Neuronal stem cell (in vitro differentiated cells): ENCODE data around the gene KRTAP10-2.

Experiments used
- DNase-seq: peaks from one replicate; pipeline ENCODE4 v3.0.0-alpha.2; 2013; ENCODE audit warnings: low spot score
- H2AFZ ChIP-seq: one replicate; pipeline ENCODE4 v1.6.1; 2013; ENCODE audit warnings: mild to moderate bottlenecking, low read length, inconsistent platforms
- H2AK5ac ChIP-seq: 2 replicates; pipeline ENCODE4 v1.6.1; 2013; ENCODE audit warnings: low read depth, mild to moderate bottlenecking, inconsistent platforms, low read length, moderate library complexity, mixed read lengths
- H2BK120ac ChIP-seq: 2 replicates; pipeline ENCODE4 v1.6.1; 2013; ENCODE audit warnings: low read depth, mild to moderate bottlenecking, inconsistent platforms, low read length, moderate library complexity, mixed read lengths
- H2BK12ac ChIP-seq: one replicate; pipeline ENCODE4 v1.6.1; 2013; ENCODE audit warnings: low read length, inconsistent platforms
- H2BK15ac ChIP-seq: 2 replicates; pipeline ENCODE4 v1.6.1; 2013; ENCODE audit warnings: mild to moderate bottlenecking, low read length, inconsistent platforms, mixed read lengths
- H2BK5ac ChIP-seq: one replicate; pipeline ENCODE4 v1.6.1; 2013; ENCODE audit warnings: inconsistent platforms, mild to moderate bottlenecking, low read length, moderate library complexity
- H3K14ac ChIP-seq: one replicate; pipeline ENCODE4 v1.6.1; 2013; ENCODE audit warnings: low read length, inconsistent platforms
- H3K18ac ChIP-seq: 2 replicates; pipeline ENCODE4 v1.6.1; 2013; ENCODE audit warnings: low read length, inconsistent platforms
- H3K23ac ChIP-seq: 2 replicates; pipeline ENCODE4 v1.6.1; 2013; ENCODE audit warnings: low read depth, mild to moderate bottlenecking, mixed read lengths, low read length, inconsistent platforms; ENCODE audit not compliant: poor library complexity
- H3K27ac ChIP-seq: replicated peaks from 3 replicates; pipeline ENCODE4 v1.5.1; 2013; ENCODE audit warnings: low read length, inconsistent platforms
- H3K27me3 ChIP-seq, 3 experiments: 2 replicates each; pipeline ENCODE4 v1.6.1; 2013; ENCODE audit warnings: low read length in 3 of 3, mild to moderate bottlenecking in 2 of 3, inconsistent platforms in 1 of 3, low read depth in 1 of 3, mixed read lengths in 1 of 3, moderate library complexity in 1 of 3; ENCODE audit not compliant: control insufficient read depth in 3 of 3, insufficient read depth in 3 of 3
- H3K36me3 ChIP-seq, 2 donors: replicated peaks in 1 of 2; 2 replicates each; pipeline ENCODE4 v1.6.1; 2013; ENCODE audit warnings: low read length in 2 of 2; ENCODE audit not compliant: control insufficient read depth in 2 of 2, insufficient read depth in 2 of 2
- H3K4ac ChIP-seq: 2 replicates; pipeline ENCODE4 v1.6.1; 2013; ENCODE audit warnings: inconsistent platforms, mild to moderate bottlenecking, low read length, moderate library complexity
- H3K4me1 ChIP-seq, 2 donors: 1 replicate in 1 of 2; 2 replicates in 1 of 2; pipeline ENCODE4 v1.6.1; 2013; ENCODE audit warnings: low read length in 2 of 2, low read depth in 1 of 2; ENCODE audit not compliant: control insufficient read depth in 2 of 2, insufficient read depth in 1 of 2
- H3K4me2 ChIP-seq: one replicate; pipeline ENCODE4 v1.6.1; 2013; ENCODE audit warnings: mild to moderate bottlenecking, low read length, inconsistent platforms; ENCODE audit not compliant: insufficient read depth, poor library complexity, severe bottlenecking
- H3K4me3 ChIP-seq, 2 donors: 2 replicates each; pipeline ENCODE4 v1.5.1; 2013; ENCODE audit warnings: low read length in 2 of 2, mild to moderate bottlenecking in 2 of 2, inconsistent platforms in 1 of 2, moderate library complexity in 1 of 2
- H3K79me1 ChIP-seq: one replicate; pipeline ENCODE4 v1.6.1; 2013; ENCODE audit warnings: low read depth, mild to moderate bottlenecking, inconsistent platforms, low read length, moderate library complexity
- H3K9ac ChIP-seq: one replicate; pipeline ENCODE4 v1.6.1; 2013; ENCODE audit warnings: mild to moderate bottlenecking, low read depth, low read length, inconsistent platforms; ENCODE audit not compliant: poor library complexity
- H3K9me3 ChIP-seq, 2 donors: replicated peaks in 1 of 2; 2 replicates each; pipeline versions ENCODE3 to v1.6.1; 2013; ENCODE audit warnings: low read length in 2 of 2, mild to moderate bottlenecking in 2 of 2, inconsistent platforms in 1 of 2, low read depth in 1 of 2, mixed read lengths in 1 of 2, moderate library complexity in 1 of 2; ENCODE audit not compliant: control insufficient read depth in 2 of 2, insufficient read depth in 1 of 2
- H4K8ac ChIP-seq: one replicate; pipeline ENCODE4 v1.6.1; 2013; ENCODE audit warnings: low read depth, mild to moderate bottlenecking, inconsistent platforms, low read length, moderate library complexity
- H4K91ac ChIP-seq: one replicate; pipeline ENCODE4 v1.6.1; 2013; ENCODE audit warnings: low read length, low read depth, mild to moderate bottlenecking, inconsistent platforms; ENCODE audit not compliant: poor library complexity
- WGBS, 2 donors: extraction: QIAGEN DNeasy Blood & Tissue Kit; methylation state at CpG; one replicate each; pipeline ENCODE4 v1.1.7; 2013; ENCODE audit warnings: missing lambda C conversion rate in 2 of 2, mixed read lengths in 1 of 2; ENCODE audit not compliant: insufficient read length in 2 of 2, insufficient replicate concordance in 1 of 2; ENCODE audit errors: extremely low coverage in 2 of 2; 5-methylcytosine and 5-hydroxymethylcytosine counted together

The KRTAP10-2 gene

DNA sequence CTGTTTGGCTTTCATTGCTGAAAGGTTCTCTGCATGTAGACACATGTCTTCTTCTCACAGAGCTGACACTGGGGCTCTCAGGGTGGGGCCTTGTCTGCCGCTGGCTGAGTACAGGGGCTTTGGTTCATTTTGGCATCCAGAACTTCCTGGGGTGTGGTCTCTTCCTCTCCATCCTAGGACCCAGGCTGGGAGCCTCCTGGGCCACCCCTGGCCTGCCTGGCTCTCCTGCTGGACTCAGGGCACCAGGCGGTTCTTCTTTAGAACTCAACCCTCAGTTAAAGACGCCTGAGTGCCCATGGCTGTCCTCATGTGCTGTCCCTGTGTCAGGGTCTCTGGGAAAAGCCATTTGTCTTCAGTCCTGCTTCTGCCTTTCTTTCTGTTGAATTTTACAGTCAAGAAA, 34.6 kb upstream of the KRTAP10-2 start:
- H4K8ac ChIP-seq, result no peak overlapping the region
- H3K4ac ChIP-seq, result no peak overlapping the region
- no peak for DNase-seq
- no peak overlapping the region for H2BK12ac ChIP-seq
- H3K18ac ChIP-seq, result no peak overlapping the region
- no peak overlapping the region for H3K9ac ChIP-seq
- H3K4me3 ChIP-seq, result no peak overlapping the region
- no peak overlapping the region for H3K27ac ChIP-seq
- H3K14ac ChIP-seq, result no peak overlapping the region
- no peak overlapping the region for H3K4me2 ChIP-seq
- peaks cover 5 to 6% of the 10 kb centered on the region in 2 donors for H3K9me3 ChIP-seq
- H3K4me1 ChIP-seq, result no peaks in the 10 kb centered on the region
- H2BK120ac ChIP-seq, result no peak overlapping the region
- no peak overlapping the region for H2AFZ ChIP-seq
- peaks cover 3% of the 10 kb centered on the region for H3K79me1 ChIP-seq
- no peaks in the 10 kb centered on the region for H3K36me3 ChIP-seq
- no CpG with 5 or more reads among the region's 3 CpGs for WGBS, 2 donors
- no peak overlapping the region for H3K23ac ChIP-seq
- no peak overlapping the region for H2BK5ac ChIP-seq
- no peak overlapping the region for H2AK5ac ChIP-seq
- H2BK15ac ChIP-seq, result no peak overlapping the region
- peaks cover 0 to 6% (median 0%) of the 10 kb centered on the region in 3 experiments for H3K27me3 ChIP-seq
- H4K91ac ChIP-seq, result no peak overlapping the region

DNA sequence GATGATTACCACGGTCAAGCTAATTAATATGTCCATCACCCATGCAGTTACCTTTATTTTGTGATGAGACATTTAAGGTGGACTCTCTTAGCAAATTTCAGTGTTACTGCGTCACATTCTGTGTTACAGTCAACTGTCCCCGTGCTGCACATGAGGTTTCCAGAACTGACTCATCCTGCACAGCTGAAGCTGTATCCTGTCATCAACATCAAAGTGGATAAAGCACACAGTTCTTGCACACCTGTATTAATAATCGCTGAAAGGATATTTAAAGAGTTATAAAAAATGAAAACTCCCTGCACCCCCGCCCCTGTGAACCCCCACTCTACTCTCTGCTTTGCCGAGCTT, 32.5 kb upstream of the KRTAP10-2 start:
- Histone ChIP-seq H3K23ac (no peak overlapping the region), H3K9me3 (peaks cover 2 to 6% of the 10 kb centered on the region in 2 donors), H3K4me1 (no peaks in the 10 kb centered on the region), H3K4me3 (no peak overlapping the region), H3K9ac (no peak overlapping the region), H3K18ac (no peak overlapping the region), H2AK5ac (no peak overlapping the region), H3K4ac (no peak overlapping the region), H2BK12ac (no peak overlapping the region), H4K8ac (no peak overlapping the region), H2BK120ac (no peak overlapping the region), H2AFZ (no peak overlapping the region), H2BK5ac (no peak overlapping the region), H3K27me3 (peaks cover 0 to 6% (median 0%) of the 10 kb centered on the region in 3 experiments), H3K79me1 (no peaks in the 10 kb centered on the region), H4K91ac (no peak overlapping the region), H3K14ac (no peak overlapping the region), H2BK15ac (no peak overlapping the region), H3K36me3 (no peaks in the 10 kb centered on the region), H3K4me2 (no peak overlapping the region), H3K27ac (no peak overlapping the region)
- DNase-seq, result no peak
- no CpG with 5 or more reads among the region's 6 CpGs for WGBS, 2 donors

DNA sequence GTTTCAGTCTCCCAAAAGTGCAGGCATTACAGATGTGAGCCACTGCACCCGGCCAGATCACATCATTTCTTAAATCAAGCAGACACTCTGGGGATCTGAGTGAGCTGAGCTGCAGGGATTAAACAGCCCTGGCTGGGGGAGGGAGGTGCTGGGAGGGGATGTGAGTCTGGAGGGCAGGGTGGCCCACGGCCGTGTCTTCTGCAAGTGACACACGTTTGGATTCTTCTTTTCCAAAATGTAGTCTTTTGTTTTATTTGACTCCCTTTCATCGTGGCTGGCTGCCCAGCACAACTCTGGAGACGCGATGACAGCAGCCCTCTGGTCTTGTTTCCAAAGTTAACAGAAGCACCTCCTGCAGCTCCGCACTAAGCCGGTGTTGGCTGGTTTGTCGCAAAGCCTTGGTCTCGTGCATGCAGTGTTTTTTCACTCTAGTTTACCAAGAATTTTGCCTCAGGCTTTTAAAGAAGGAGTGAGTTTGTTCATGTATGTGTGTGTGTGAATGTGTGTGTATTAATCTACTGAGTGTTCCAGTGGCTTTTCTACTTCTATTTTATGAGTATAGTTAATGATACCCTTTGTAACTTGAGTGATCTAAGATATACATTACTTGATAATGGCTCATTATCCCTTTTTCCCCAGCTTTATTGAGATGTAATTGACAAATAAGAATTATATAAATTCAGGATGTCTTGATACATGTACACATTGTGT, 31.9 kb upstream of the KRTAP10-2 start:
- H3K27ac ChIP-seq, result no peak overlapping the region
- H2BK15ac ChIP-seq, result no peak overlapping the region
- no CpG with 5 or more reads among the region's 11 CpGs for WGBS, 2 donors

DNA sequence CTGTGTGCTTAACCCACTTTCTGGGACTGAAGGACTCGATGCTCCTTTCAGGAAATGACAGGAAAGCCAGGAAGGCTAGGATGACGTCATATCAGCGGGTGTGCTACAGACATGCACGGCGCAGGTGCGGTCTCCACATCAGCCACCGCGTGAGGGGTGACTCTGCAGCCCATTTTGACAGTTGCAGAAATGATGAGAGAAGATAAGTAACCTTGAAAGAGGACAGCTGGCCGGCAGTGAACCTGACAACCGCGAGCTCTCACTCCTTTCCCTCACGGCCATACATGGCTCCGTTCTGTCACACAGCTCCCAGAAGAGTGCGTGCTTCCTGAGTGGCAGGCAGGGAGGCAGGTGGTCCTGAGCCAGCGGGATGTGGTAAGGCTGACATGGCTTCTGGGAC, 30.8 kb upstream of the KRTAP10-2 start:
- WGBS, 2 donors, result no CpG with 5 or more reads among the region's 15 CpGs
- no peak for DNase-seq

More for the DNA sequence above, 31.9 kb upstream of the KRTAP10-2 start:
- Histone ChIP-seq H3K79me1 (no peaks in the 10 kb centered on the region), H2AK5ac (no peak overlapping the region), H3K18ac (peak overlapping the region; percentile 40), H3K36me3 (no peaks in the 10 kb centered on the region), H3K27me3 (peaks cover 0 to 6% (median 0%) of the 10 kb centered on the region in 3 experiments), H3K23ac (no peak overlapping the region), H3K4ac (no peak overlapping the region), H2AFZ (peak overlapping the region; percentile 75), H4K8ac (no peak overlapping the region), H3K4me3 (no peak overlapping the region), H3K14ac (no peak overlapping the region), H3K4me2 (peak overlapping the region; percentile 29), H3K4me1 (no peaks in the 10 kb centered on the region), H3K9me3 (peaks cover 3 to 6% of the 10 kb centered on the region in 2 donors), H2BK12ac (no peak overlapping the region), H2BK5ac (no peak overlapping the region), H4K91ac (no peak overlapping the region), H3K9ac (no peak overlapping the region), H2BK120ac (no peak overlapping the region)
- peak; percentile 26 for DNase-seq

More for the DNA sequence above, 30.8 kb upstream of the KRTAP10-2 start:
- no peak overlapping the region for H2BK12ac ChIP-seq
- H3K36me3 ChIP-seq, result no peaks in the 10 kb centered on the region
- H3K79me1 ChIP-seq, result no peaks in the 10 kb centered on the region
- H3K18ac ChIP-seq, result peak overlapping the region; percentile 4
- H3K27me3 ChIP-seq, result peaks cover 0 to 6% (median 0%) of the 10 kb centered on the region in 3 experiments
- no peak overlapping the region for H4K91ac ChIP-seq
- no peak overlapping the region for H3K4me3 ChIP-seq
- H2AFZ ChIP-seq, result no peak overlapping the region
- no peak overlapping the region for H3K14ac ChIP-seq
- H2BK5ac ChIP-seq, result no peak overlapping the region
- H3K4ac ChIP-seq, result no peak overlapping the region
- H3K23ac ChIP-seq, result no peak overlapping the region
- no peak overlapping the region for H3K27ac ChIP-seq
- no peak overlapping the region for H2AK5ac ChIP-seq
- H2BK120ac ChIP-seq, result no peak overlapping the region
- no peak overlapping the region for H4K8ac ChIP-seq
- no peak overlapping the region for H3K4me2 ChIP-seq
- no peaks in the 10 kb centered on the region for H3K4me1 ChIP-seq
- H3K9me3 ChIP-seq, result peaks cover 6 to 7% of the 10 kb centered on the region in 2 donors
- no peak overlapping the region for H3K9ac ChIP-seq
- peak overlapping the region; percentile 8 for H2BK15ac ChIP-seq
